Keratinocyte (primary cell): Measurements from ENCODE around the gene ARL5A.

Source experiments
- EZH2 ChIP-seq: IDR thresholded peaks from one replicate; pipeline ENCODE4 v1.6.1; 2012; ENCODE audit warnings: inconsistent platforms, mild to moderate bottlenecking, low read length, moderate library complexity
- TF ChIP-seq, protein P1 (sequence below), 3 experiments: IDR thresholded peaks in 1 of 3; conservative IDR thresholded peaks in 1 of 3; optimal IDR thresholded peaks in 1 of 3; 2 replicates in 2 of 3; 3 replicates in 1 of 3; pipeline versions ENCODE3 to v1.5.1; 2011; ENCODE audit warnings: low read length in 3 of 3, mild to moderate bottlenecking in 3 of 3, moderate library complexity in 2 of 3, control low read depth in 1 of 3, inconsistent platforms in 1 of 3; ENCODE audit not compliant: insufficient read depth in 2 of 3; ENCODE audit errors: extremely low read depth in 1 of 3

DNA sequence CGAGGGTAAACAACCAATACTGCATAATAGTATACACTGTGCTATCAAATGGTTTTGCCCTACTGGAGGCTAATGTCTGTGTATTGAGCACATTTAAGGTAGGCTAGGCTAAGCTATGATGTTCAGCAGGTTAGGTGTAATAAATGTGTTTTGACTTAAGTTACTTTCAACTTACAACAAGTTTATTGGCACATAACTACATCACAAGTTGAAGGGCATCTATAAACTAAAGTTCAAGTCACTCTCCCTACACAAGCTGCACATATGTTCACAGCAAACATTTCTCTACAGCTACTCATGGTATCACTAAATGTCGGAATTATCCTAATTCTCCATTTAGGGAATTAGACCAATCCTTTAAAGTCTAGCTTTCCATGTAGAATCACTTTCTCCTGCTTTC is 11.4 kb downstream of the ARL5A start:
- TF ChIP-seq, protein P1, sequence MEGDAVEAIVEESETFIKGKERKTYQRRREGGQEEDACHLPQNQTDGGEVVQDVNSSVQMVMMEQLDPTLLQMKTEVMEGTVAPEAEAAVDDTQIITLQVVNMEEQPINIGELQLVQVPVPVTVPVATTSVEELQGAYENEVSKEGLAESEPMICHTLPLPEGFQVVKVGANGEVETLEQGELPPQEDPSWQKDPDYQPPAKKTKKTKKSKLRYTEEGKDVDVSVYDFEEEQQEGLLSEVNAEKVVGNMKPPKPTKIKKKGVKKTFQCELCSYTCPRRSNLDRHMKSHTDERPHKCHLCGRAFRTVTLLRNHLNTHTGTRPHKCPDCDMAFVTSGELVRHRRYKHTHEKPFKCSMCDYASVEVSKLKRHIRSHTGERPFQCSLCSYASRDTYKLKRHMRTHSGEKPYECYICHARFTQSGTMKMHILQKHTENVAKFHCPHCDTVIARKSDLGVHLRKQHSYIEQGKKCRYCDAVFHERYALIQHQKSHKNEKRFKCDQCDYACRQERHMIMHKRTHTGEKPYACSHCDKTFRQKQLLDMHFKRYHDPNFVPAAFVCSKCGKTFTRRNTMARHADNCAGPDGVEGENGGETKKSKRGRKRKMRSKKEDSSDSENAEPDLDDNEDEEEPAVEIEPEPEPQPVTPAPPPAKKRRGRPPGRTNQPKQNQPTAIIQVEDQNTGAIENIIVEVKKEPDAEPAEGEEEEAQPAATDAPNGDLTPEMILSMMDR (optimal IDR thresholded peaks at IDR 0.05 in 1 of 3, IDR thresholded peaks at IDR 0.05 in 1 of 3, conservative IDR thresholded peaks at IDR 0.05 in 1 of 3; ENCODE audit: extremely low read depth in 1 of 3, insufficient read depth in 2 of 3, low read length in 3 of 3), result no peak
- no peak for TF ChIP-seq EZH2
